Endometrium (tissue), 2 donors: Measurements from ENCODE around the gene GLRX5.

Source experiments
- FAIRE-seq: peaks from 2 replicates; lab custom pipeline; 2012; peaks lifted over from hg19 to GRCh38; lab: Jason Lieb, UNC
- donor health status: control.
- donor health status: control.

Gene GLRX5

DNA sequence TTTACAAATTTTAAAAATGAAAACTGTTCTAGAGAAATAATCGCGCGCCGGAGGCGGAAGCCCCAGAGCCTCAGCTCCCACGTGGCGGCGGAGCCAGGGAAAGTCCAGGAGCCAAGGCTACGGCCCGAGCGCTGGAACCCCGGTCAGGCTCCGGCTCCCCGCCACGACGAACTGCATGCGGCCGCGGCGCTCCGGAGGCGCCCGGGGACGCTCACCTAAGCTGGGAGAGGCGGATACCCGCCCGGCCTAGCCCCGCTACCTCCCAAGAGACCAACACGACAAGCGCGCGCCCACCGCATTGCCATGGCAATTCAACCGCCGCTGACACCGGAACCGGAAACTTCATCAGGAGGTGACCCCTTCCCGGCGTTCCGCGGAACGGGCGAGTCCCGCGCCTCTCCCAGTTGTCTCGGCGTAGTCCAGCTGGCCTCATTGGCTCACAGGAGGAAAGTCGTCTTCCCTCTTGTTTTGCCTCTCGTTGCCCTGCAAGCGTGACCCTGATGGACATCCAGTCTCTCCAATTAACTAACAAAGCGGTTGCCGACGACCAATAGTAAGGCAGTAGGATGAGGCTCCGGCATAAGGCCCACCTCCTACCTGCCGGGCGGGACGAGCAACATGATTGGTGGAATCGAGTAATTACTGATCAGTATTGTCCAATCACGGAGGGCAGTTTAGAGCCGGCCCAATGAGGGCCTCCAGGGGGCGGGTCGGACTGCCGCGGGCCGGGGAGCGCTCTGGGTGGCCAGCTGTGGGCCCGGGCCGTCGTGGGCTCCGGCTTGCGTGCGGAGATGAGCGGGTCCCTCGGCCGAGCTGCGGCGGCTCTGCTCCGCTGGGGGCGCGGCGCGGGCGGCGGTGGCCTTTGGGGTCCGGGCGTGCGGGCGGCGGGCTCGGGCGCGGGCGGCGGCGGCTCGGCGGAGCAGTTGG lies at the start of gene GLRX5:
TSS of gene GLRX5 (plus strand) at position 752 of the 927 bp plus-strand sequence. CDS start at position 792, 40 bp downstream.
- peak; percentile 99 for FAIRE-seq

DNA sequence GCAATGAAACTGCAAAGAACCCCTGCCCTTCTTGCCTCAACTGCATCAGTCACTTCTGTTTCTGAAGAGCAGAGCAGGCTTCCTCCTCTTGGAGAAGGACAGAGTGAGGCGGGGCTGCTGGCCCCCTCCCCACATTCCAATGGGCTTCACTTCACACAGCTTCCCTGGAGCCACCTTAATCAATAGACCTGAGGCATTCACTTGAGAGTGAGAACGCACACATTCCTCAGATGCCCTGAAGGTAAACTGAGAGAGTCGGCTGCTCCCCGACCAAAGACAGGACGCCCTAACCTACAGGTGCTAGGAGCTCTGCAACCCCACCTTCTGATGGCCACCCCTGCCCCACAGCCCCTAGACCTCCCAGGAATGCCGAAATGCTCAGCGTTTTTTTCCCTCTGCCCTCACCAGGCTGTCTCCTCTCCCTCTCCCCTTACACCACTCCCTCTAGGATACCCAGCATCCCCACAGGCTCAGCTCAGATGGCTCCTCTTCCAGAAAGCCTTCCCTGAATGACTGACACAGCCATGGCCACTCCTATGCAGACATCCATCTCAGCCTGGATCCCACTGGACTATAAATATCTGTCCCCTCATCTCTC lies 49.5 kb upstream of the GLRX5 start:
- FAIRE-seq, result no peak

DNA sequence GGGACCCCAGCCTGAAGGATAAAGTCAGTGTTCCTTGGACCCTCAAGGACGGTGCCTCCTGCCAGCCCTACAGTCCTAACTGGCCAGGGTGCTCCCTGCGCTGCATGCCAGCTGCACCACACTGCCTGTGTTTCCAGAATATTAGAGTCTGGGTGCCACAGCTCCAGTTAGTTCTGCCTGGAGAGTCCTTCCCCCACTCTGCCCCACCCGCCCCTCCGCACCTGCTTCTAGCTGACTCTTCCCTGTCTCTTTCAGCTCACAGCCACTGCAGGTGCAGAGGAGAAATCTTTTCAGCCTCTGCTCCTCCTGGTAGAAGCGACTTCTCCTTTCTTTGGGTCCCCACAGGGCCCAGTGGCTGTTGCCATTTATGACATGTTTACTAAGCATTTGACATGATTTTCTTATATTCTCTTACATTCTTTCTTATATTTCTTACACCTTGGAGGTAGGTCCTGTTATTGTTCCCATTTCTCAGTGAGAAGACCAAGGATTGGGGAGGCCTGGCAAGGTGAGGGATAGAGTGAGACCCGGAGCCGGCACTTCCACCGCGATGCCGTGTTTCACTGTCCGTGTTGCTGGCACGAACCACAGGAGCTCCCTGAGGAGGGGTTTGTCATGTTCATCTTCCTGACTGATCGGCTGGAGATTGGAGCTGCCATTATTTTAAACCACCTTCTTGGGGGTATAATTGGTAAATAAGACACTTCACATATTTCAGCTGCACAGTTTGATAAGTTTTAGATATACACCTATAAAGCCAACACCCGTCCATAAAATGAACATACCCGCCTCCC lies 47.8 kb upstream of the GLRX5 start:
- FAIRE-seq, result no peak

DNA sequence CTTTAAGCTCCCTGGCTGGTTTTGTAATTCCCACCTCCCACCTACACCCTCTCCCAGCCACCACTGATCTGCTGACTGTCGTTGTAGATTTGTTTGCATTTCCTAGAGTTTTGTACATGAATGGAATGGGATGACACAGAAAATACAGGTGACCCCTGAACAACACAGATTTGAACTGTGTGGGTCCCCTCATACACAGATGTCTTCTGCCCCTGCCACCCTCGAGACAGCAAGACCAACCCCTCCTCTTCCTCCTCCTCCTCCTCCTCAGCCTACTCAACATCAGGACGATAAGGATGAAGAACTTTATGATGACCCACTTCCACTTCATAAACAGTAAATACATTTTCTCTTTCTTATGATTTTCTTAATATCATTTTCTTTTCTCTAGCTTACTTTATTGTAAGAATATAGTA lies 47.2 kb upstream of the GLRX5 start:
- FAIRE-seq, result no peak

DNA sequence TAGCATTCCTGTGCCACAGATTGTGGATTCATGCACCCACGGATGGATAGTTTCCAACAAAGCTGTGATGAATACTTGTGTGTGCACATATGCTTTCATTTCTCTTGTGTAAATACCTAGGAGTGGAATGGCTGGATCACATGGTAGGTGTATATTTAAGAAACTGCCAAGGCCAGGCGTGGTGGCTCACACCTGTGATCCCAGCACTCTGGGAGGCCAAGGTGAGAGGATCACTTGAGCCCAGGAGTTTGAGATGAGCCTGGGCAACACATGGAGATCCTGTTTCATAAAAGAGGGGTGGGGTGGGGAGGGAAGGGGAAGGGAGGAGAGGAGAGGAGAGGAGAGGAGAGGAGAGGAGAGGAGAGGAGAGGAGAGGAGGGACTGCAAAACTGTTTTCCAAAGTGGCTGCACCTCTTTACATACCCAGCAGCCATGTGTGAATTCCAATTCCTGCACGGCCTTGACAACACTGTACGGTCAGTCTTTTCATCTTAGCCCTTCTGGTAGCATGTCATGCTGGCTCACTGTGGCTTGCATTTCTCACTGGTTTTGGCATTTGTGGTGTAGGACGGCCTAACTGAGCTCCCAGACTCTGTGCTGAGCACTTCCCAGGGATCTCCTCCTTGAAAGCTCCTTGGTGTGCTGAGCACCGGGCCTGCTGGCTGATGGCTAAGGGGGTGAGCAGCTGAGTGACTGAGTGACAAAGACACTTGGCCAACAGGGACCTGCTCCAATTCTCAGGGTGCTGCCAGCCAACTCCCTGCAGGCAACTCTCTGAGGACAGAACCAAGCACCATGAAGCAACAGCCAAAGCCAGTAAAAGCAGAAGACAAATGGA lies 46.3 kb upstream of the GLRX5 start:
- FAIRE-seq, result no peak

DNA sequence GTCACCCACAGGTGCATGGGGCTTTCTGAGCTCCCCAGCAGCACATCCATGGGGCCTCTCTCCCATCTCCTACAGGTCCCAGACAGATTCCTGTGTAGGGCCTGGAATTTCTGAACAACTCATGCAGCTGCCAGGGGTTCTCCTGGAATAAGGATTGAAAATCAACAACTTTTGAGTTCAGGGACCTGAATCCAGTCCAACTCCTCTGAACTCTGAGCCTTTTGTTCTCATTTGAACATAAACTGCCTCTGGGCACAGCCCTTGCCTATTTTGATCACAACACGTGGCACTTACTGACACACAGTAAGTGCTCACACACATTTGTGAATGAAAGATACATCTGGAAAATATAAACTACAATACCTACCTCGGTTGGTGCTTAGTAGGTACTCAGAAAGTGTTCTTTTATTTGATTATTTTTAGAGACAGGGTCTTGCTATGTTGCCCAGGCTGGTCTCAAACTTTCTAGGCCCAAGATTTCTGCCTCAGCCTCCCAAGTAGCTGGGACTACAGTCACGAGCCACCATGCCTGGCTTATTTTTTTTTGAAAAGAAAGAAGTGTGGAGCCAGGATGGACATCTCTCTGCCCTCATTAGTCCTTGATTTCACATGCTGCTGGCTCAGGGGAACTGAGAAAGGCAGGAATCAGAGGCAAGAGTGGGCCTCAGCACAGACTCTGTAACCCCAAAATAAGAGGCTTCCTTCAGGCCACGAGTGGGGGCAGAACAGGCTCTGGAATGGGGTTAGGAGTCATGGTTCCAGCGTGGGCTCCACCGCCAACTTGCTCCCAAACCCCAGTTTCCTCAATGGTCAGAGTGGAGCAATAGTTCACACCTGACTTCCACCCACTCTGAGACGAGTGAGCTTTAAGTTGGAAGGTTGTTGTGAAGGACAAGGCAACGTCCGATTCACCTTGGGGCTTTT lies 45.4 kb upstream of the GLRX5 start:
- FAIRE-seq, result no peak

DNA sequence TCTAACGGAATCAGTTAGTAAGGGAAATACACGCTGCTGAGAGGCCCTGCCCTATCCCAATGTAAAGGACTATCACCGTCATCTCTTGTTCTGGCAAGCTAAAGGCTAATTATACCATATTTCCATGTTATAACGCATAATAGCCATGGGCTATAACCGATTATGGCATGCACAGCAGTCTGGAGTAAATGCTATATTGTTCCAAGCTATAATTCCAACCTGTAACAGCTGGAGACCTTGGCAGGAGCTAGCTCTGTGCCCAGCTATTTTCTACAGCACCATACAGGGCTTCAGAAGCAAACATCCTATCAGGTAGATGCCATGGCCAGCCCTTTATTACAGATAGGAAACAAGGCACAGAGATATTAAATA lies 44.7 kb upstream of the GLRX5 start:
- FAIRE-seq, result no peak

DNA sequence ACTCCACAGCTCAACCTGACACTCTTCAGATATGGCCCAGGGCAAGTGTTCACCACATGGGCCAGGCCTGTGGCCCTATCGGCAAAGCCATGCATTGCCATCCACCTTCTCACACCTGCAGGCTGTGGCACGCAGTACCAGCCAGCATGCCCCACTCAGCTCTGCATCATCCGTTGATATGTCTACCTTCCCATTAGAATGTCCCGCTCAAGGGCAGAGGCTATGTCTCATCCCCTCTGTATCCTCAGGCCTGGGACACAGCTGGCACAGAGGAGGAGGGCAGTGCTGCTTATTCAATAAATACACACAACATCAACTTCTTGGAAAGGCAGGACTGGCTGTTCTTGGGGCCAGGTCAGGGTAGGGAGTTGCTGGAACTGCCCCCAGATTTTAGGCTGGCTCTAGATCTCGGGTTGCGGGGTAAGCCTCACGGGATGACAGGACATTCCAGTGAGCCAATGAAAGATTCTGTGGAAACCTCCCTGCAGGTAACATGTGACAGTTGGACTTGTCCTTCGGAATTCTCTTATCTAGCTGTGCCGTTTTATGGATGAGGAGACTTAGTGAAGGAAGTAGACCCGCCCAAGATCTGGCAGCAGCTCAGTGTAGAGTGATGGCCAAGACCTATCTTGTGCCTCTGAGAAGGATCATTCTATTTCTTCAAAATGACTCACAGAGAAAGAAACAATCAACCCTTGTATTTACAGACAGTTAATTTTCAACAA lies 44.0 kb upstream of the GLRX5 start:
- no peak for FAIRE-seq

DNA sequence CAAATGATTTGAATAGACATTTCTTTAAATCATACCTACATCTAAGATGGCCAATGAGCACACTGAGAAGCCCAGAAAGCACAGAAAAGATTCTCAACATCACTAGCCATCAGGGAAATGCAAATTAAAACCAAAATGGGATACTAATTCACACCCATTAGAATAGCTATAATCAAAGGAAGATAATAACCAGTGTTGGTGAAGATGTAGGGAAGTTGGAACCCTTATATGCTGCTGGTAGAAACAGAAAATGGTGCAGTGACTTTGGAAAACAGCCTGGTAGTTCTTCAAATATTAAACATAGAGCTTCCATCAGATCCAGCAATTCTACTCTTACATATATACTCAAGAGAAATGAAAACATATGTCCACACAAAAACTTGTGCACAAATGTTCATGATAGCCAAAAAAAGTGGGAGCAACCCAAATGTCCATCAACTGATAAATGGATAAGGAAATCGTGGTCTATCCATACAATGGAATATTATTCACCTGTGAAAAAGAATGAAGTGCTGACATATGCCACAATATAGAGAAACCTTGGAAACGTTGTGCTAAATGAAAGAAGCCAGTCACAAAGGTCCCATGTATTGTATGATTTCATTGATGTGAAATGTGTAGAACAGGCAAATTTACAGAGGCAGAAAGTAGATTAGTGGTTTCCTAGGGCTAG lies 42.8 kb upstream of the GLRX5 start:
- FAIRE-seq, result no peak

DNA sequence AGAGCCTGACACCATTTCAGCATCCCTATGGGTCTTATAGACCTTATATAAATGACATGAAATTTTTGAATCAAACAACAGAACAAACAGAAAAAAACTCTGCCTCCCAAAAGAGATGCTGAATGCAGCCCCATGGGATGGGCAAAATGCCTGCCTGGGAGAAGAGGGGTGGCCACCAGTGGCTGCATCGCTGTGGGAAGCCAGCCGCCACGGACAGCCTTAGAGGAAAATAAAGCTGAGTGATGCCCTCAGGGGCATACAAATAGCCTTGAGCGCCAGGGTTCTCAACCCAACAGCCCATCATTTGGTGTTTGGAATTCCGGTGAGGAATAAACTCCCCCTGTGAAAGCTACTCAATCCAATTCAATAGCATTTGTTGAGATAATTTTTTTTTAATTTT lies 41.3 kb upstream of the GLRX5 start:
- FAIRE-seq, result no peak

DNA sequence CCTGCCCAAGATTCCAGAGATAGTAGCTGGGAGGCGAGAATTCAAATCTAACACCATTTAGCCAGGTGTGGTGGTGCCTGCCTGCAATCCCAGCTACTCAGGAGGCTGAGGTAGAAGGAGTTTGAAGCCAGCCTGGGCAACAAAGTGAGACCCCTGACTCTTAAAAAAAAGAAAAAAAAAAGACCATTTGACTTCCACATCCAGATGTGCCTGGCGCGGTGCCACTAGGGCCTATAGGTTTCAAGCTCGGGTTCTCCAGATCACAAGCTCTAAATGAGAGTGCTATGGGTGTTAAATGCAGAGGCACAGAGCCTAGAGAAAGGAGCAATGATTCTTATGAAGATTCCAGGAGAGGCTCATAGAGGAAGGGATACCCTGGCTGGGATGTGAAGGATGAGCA lies 40.9 kb upstream of the GLRX5 start:
- no peak for FAIRE-seq

DNA sequence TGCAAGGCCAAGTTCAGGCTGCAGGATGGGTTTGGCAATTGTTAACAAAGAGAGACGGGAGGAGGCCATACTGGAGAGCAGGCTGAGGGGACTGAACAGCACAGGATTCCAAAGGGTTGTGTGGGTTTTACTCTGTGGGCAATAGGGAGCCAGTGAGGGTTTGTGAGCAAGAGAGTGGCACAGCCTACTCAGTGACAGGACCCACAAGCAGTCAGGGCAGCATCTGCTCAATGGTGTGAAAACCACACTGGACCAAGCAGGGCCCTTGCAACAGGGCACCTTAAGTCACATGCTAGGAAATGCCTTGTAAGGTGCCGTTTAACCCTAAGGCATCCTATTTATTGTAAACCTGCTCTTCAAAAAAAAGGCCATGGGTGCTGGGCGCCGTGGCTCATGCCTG lies 40.4 kb upstream of the GLRX5 start:
- FAIRE-seq, result no peak

DNA sequence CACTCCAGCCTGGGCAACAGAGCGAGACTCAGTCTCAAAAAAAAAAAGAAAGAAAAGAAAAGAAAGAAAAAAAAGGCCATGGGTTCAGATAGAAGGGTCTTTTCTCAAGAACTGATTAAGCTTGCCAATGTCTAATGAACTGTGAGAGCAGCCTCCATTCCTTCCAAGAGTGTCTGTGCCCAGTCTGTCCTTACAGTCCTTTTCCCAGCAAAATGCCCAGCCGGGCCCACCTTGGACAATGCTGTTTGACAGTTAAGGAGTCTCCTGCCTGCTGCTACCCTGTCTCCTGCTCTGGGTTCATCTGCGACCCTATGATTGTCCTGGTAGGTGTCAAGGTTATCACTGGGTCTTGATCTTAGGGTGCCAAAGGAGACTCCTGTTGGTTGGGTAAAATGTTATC lies 39.8 kb upstream of the GLRX5 start:
- no peak for FAIRE-seq

DNA sequence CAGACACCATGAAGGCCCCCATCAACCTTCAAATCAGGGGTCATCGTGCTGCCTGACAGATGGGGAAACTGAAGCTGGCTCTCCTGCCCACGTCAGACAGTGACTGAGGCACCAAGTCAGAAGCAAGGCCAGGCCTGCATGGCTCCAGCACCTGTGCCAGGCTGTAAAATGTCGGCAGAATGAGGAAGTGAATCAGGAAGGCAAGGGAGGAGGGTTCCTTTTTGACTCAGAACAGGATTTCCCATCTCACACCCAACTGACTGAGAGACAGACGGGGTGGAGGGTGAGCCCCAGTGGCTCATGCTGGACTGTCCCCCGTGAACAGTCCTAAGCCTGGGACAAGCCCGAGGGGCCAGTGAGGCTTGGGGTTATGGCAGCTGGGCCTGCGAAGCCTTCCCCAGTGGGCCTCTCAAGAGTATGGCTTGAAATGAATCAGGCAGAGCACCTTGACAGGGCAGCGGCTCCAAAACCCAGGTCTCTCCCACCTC lies 39.3 kb upstream of the GLRX5 start:
- FAIRE-seq, result no peak

DNA sequence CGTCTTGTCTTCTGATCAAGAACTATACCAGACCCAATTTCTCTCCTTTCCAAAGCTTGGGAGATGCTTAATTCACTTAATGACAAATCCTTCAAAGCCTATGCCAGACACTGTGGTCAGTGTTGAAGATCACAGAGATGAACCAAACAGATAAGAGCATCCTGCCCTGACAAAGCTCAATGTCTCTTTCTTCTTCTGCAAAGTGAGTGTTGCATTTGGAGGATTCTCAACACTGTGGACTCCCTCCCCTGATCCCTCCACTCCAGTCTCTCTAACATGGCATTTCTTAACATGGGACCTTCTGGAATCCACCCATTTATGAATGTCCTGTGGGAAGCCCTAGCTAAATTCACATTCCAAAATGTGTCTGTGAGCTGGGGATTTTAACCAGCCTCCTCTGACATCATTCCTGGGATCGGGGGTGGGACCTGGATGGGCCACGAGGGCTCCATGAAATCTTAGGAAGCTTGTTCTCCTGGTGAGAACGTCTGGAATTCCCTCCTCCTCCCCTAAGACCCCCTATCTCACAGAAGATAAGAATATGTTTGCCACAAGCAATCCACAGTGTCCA lies 38.7 kb upstream of the GLRX5 start:
- FAIRE-seq, result no peak

DNA sequence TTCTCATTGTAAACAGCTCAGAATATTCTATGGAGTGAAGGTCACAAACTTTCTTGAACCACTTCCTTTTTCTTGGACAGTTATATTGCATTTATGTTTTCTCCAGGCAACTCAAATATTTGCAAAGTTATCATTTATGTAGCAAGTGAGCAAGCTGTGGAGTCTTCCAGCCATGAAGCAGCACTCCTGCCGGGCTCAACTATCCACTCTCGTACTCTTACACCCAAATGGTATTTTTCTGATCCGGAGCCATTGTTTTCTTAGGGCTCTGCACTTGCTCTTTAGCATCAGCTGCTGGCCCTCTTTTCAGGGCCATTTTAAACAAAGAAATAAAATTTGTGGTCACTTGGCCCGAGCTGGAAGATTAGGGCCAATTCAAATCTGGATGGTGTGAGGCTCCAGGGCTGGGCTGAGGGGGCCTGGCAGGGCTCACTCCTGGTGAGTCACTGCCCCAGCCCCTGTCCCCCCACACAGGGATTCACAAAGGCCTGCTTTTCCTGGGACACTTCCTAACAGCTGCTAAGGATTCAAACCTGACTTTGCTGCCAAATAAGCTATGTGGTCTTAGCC lies 38.1 kb upstream of the GLRX5 start:
- no peak for FAIRE-seq

DNA sequence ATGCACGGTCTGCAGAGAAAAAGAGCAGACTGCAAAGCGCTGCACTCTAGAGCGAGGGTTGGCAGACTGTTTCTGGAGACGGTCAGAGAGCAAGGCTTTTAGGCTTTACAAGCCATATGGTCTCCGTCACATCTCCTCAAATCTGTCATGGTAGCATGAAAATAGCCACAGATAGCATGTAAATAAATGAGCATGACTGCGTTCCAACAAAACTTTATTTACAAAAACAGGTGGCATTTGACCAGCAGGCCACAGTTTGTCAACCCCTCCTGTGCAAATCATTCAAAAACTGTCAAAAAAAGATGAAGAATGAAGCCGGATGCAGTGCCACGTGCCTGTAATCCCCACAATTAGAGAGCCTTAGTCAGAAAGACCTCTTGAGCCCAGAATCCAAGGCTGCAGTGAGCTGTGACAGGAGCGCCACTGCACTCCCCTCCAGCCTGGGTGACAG lies 37.3 kb upstream of the GLRX5 start:
- no peak for FAIRE-seq

DNA sequence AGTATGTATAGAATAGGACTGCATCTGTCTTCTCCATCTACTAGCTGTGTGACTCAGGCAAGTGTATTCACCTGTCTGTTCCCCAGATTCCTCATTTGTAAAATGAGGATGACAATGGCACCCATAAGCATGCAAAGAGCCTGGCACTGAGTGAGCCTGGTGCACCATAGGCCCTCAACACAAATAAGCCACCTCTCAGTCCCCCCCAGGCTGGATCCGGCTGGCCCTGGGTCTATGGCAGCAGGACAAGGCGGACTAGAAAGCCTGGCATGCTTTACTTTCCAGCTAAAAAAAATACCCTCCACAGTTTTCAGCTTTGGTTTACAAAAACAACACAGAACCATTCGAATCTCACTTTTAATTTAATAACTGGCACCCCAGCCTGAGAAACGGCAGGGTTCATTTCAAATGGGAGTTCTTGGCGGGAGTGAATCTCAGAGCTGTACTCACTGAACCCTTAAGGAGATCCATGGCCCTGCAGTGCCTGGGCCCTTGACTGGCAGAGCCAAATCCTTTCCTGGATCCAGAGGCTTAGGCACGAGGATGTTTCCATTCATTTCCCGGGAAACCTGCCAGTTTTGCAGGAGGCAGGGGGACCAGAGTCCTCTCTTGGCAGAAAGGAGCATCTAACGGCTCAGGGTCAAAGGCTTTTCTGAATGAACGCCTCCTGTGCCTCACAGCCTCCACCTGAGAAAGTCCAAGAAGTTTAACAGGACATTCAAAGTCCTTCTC lies 36.1 kb upstream of the GLRX5 start:
- no peak for FAIRE-seq
